Calu3 (cell line): ENCODE results near the gene CXCL1. TPM values are rescaled to one million over a fixed set of nuclear protein-coding genes. Genes with fewer than 3 reads are reported as not detected.

Experiments
- BruUV-seq: library from RNA; stranded (reverse); fragments of 400-500 nt; replicated peaks from 2 replicates; lab custom pipeline; 2021; lab: Mats Ljungman, UMichigan
- CTCF ChIA-PET: fragments of 300-600 bp; sonication (Branson Sonifier 250); formaldehyde crosslinking; loops from one replicate; lab custom pipeline; 2022; ENCODE audit warnings: antibody characterized with exemption; lab: Charles Lee
- DNase-seq: peaks from one replicate; pipeline ENCODE4 v3.0.0; 2022
- H3K27ac Mint-ChIP-seq: one replicate; pipeline ENCODE4 v1.8.0; 2022; ENCODE audit warnings: mixed read lengths; ENCODE audit not compliant: unreplicated experiment
- H3K27me3 Mint-ChIP-seq: one replicate; pipeline ENCODE4 v1.8.0; 2022; ENCODE audit warnings: mixed read lengths; ENCODE audit not compliant: unreplicated experiment
- H3K36me3 Mint-ChIP-seq: one replicate; pipeline ENCODE4 v1.8.0; 2022; ENCODE audit warnings: mild to moderate bottlenecking, moderate library complexity, mixed read lengths; ENCODE audit not compliant: insufficient read depth, unreplicated experiment
- H3K4me1 Mint-ChIP-seq: one replicate; pipeline ENCODE4 v1.8.0; 2022; ENCODE audit warnings: mild to moderate bottlenecking, low read depth, mixed read lengths; ENCODE audit not compliant: unreplicated experiment
- H3K4me3 Mint-ChIP-seq: one replicate; pipeline ENCODE4 v1.8.0; 2022; ENCODE audit warnings: mild to moderate bottlenecking, low read depth, moderate library complexity, mixed read lengths; ENCODE audit not compliant: unreplicated experiment
- H3K9me3 Mint-ChIP-seq: one replicate; pipeline ENCODE4 v1.8.0; 2022; ENCODE audit warnings: low read depth, mixed read lengths; ENCODE audit not compliant: unreplicated experiment
- CTCF ChIP-seq: fragments of 200-600 bp; IDR thresholded peaks from one replicate; pipeline ENCODE4 v1.8.0; 2022; ENCODE audit warnings: antibody characterized with exemption; ENCODE audit not compliant: unreplicated experiment
- intact Hi-C: fragments of 100-400 bp; cut with micrococcal nuclease; formaldehyde crosslinking; loops from one replicate; pipeline ENCODE4 v1.10.0; 2022; ENCODE audit not compliant: unreplicated experiment
- total RNA-seq: library from RNA; stranded (reverse); gene quantifications from 2 replicates; pipeline ENCODE4 v1.2.3, GENCODE V29; 2022

The CXCL1 gene
- total RNA-seq, 1 experiment from 2014 or later: 414 TPM

GRCh38 chr4:73847526-73848182 lies 21.5 kb upstream of the CXCL1 start:
- Mint-ChIP-seq H3K4me3 (no peak overlapping the region), H3K27me3 (no peaks in the 10 kb centered on the region), H3K36me3 (no peaks in the 10 kb centered on the region), H3K27ac (no peak overlapping the region), H3K4me1 (peaks cover 19% of the 10 kb centered on the region), H3K9me3 (no peaks in the 10 kb centered on the region)
- CTCF ChIA-PET: no interaction called here
- BruUV-seq: no TSS peak
- no peak for TF ChIP-seq CTCF
- no peak for DNase-seq
- intact Hi-C loops: no loop called here

- H3K36me3 Mint-ChIP-seq: no peaks in the 10 kb centered on the region
- no peak for TF ChIP-seq CTCF
- no peak overlapping the region for H3K4me3 Mint-ChIP-seq
- BruUV-seq: no TSS peak
- no peak overlapping the region for H3K27ac Mint-ChIP-seq
- CTCF ChIA-PET: no interaction called here
- intact Hi-C loops: no loop called here
- no peaks in the 10 kb centered on the region for H3K27me3 Mint-ChIP-seq
- no peaks in the 10 kb centered on the region for H3K9me3 Mint-ChIP-seq
- H3K4me1 Mint-ChIP-seq: peaks cover 13% of the 10 kb centered on the region
- no peak for DNase-seq
Observed at GRCh38 chr4:73848183-73848777, 20.9 kb upstream of the CXCL1 start.

GRCh38 chr4:73850261-73850970 lies 18.8 kb upstream of the CXCL1 start:
- Mint-ChIP-seq H3K4me1 (no peaks in the 10 kb centered on the region), H3K27ac (no peak overlapping the region), H3K4me3 (no peak overlapping the region), H3K36me3 (no peaks in the 10 kb centered on the region), H3K9me3 (no peaks in the 10 kb centered on the region), H3K27me3 (no peaks in the 10 kb centered on the region)
- DNase-seq: no peak
- no peak for TF ChIP-seq CTCF
- CTCF ChIA-PET: interaction anchor here (0.6 kb wide), 1 partner anchor 30 kb away, joined by 3 read pairs; no protein-coding TSS in a partner anchor
- BruUV-seq: no TSS peak
- intact Hi-C loops: no loop called here

GRCh38 chr4:73851293-73851692 lies 17.9 kb upstream of the CXCL1 start:
- no peak for DNase-seq
- intact Hi-C loops: no loop called here
- CTCF ChIA-PET: no interaction called here
- BruUV-seq: no TSS peak
- Mint-ChIP-seq H3K36me3 (no peaks in the 10 kb centered on the region), H3K4me1 (no peaks in the 10 kb centered on the region), H3K9me3 (no peaks in the 10 kb centered on the region), H3K4me3 (no peak overlapping the region), H3K27ac (no peak overlapping the region), H3K27me3 (no peaks in the 10 kb centered on the region)
- TF ChIP-seq CTCF: no peak
